SK-N-SH treated with all-trans-retinoic acid at 6 μM for 48 hours (cell line): ENCODE measurements around the gene CDRT4.

Experiments
- ATAC-seq: fragments of 200-7000 bp; cut with Tn5 transposase; 3 replicates; pipeline ENCODE4 v1.9.1; 2020; ENCODE audit warnings: mild to moderate bottlenecking, moderate library complexity
- ARNTL ChIP-seq: fragments of 450-650 bp; formaldehyde crosslinking; IDR thresholded peaks from 2 replicates; pipeline ENCODE4 v1.5.0; 2020; ENCODE audit warnings: low read depth, mild to moderate bottlenecking, moderate library complexity, borderline replicate concordance
- BACH2 ChIP-seq: fragments of 250-450 bp; sonication (Bioruptor Pico); IDR thresholded peaks from 2 replicates; pipeline ENCODE4 v1.9.0; 2021; ENCODE audit warnings: mild to moderate bottlenecking, borderline replicate concordance
- CREB5 ChIP-seq: fragments of 250-450 bp; sonication (Bioruptor Pico); IDR thresholded peaks from 2 replicates; pipeline ENCODE4 v1.5.1; 2020; ENCODE audit warnings: low read depth, mild to moderate bottlenecking, moderate library complexity
- CSDC2 ChIP-seq: fragments of 250-450 bp; sonication (Bioruptor Pico); IDR thresholded peaks from 2 replicates; pipeline ENCODE4 v1.5.0; 2020; ENCODE audit warnings: mild to moderate bottlenecking, moderate library complexity
- CSRNP3 ChIP-seq: fragments of 250-450 bp; sonication (Bioruptor Pico); IDR thresholded peaks from 2 replicates; pipeline ENCODE4 v1.5.1; 2021; ENCODE audit warnings: mild to moderate bottlenecking, moderate library complexity
- ESRRG ChIP-seq: fragments of 250-450 bp; sonication (Bioruptor Pico); IDR thresholded peaks from 2 replicates; pipeline ENCODE4 v1.6.1; 2021; ENCODE audit warnings: mild to moderate bottlenecking
- GLIS3 ChIP-seq: fragments of 250-450 bp; sonication (Bioruptor Pico); IDR thresholded peaks from 2 replicates; pipeline ENCODE4 v1.5.0; 2020; ENCODE audit warnings: mild to moderate bottlenecking, moderate library complexity
- ISL1 ChIP-seq: fragments of 250-450 bp; sonication (Bioruptor Pico); IDR thresholded peaks from 2 replicates; pipeline ENCODE4 v2.1.2; 2022; ENCODE audit warnings: mild to moderate bottlenecking, moderate library complexity
- OSR1 ChIP-seq: fragments of 250-450 bp; sonication (Bioruptor Pico); IDR thresholded peaks from 2 replicates; pipeline ENCODE4 v1.8.0; 2022; ENCODE audit warnings: moderate library complexity, mild to moderate bottlenecking, inconsistent platforms
- PATZ1 ChIP-seq: fragments of 250-450 bp; sonication (Bioruptor Pico); IDR thresholded peaks from 2 replicates; pipeline ENCODE4 v1.8.0; 2020; ENCODE audit warnings: mild to moderate bottlenecking, moderate library complexity, borderline replicate concordance
- POU6F1 ChIP-seq: fragments of 250-450 bp; sonication (Bioruptor Pico); IDR thresholded peaks from 2 replicates; pipeline ENCODE4 v1.8.0; 2021; ENCODE audit warnings: low read depth, mild to moderate bottlenecking, moderate library complexity, borderline replicate concordance
- PPARA ChIP-seq: fragments of 250-450 bp; sonication (Bioruptor Pico); IDR thresholded peaks from 2 replicates; pipeline ENCODE4 v1.5.0; 2020; ENCODE audit warnings: mild to moderate bottlenecking, borderline replicate concordance
- RARB ChIP-seq: fragments of 250-450 bp; sonication (Bioruptor Pico); IDR thresholded peaks from 2 replicates; pipeline ENCODE4 v1.8.0; 2021; ENCODE audit warnings: mild to moderate bottlenecking, moderate library complexity
- SNAI2 ChIP-seq: fragments of 250-450 bp; sonication (Bioruptor Pico); IDR thresholded peaks from 2 replicates; pipeline ENCODE4 v1.5.0; 2020; ENCODE audit warnings: mild to moderate bottlenecking, moderate library complexity
- TCF4 ChIP-seq: fragments of 250-450 bp; sonication (Bioruptor Pico); IDR thresholded peaks from 2 replicates; pipeline ENCODE4 v1.8.0; 2021; ENCODE audit warnings: mild to moderate bottlenecking, moderate library complexity, borderline replicate concordance
- TOX ChIP-seq: fragments of 250-450 bp; sonication (Bioruptor Pico); IDR thresholded peaks from 2 replicates; pipeline ENCODE4 v1.8.0; 2021; ENCODE audit warnings: mild to moderate bottlenecking, moderate library complexity, borderline replicate concordance
- TSHZ2 ChIP-seq: fragments of 250-450 bp; sonication (Bioruptor Pico); IDR thresholded peaks from 2 replicates; pipeline ENCODE4 v1.5.0; 2020; ENCODE audit warnings: mild to moderate bottlenecking, moderate library complexity
- ZC3H10 ChIP-seq: fragments of 250-450 bp; sonication (Bioruptor Pico); IDR thresholded peaks from 2 replicates; pipeline ENCODE4 v1.5.1; 2021; ENCODE audit warnings: mild to moderate bottlenecking, moderate library complexity
- ZFP3 ChIP-seq: fragments of 250-450 bp; sonication (Bioruptor Pico); IDR thresholded peaks from 2 replicates; pipeline ENCODE4 v1.5.0; 2020; ENCODE audit warnings: mild to moderate bottlenecking, moderate library complexity
- ZFP30 ChIP-seq: fragments of 450-650 bp; formaldehyde crosslinking; IDR thresholded peaks from 2 replicates; pipeline ENCODE4 v1.5.0; 2022; ENCODE audit warnings: mild to moderate bottlenecking, moderate library complexity
- ZNF565 ChIP-seq: fragments of 450-650 bp; formaldehyde crosslinking; conservative IDR thresholded peaks from 2 replicates; pipeline ENCODE4 v1.5.0; 2020; ENCODE audit warnings: low read depth, mild to moderate bottlenecking, moderate library complexity
- ZNF70 ChIP-seq: fragments of 450-650 bp; formaldehyde crosslinking; IDR thresholded peaks from 2 replicates; pipeline ENCODE4 v1.5.0; 2020; ENCODE audit warnings: mild to moderate bottlenecking, moderate library complexity
- ZNF8 ChIP-seq: fragments of 450-650 bp; formaldehyde crosslinking; IDR thresholded peaks from 2 replicates; pipeline ENCODE4 v1.5.0; 2020; ENCODE audit warnings: mild to moderate bottlenecking, moderate library complexity

The CDRT4 gene

GRCh38 chr17:15513856-15514459 is 46.5 kb upstream of the CDRT4 start:
- no peak for ATAC-seq

GRCh38 chr17:15513058-15513791 is 45.8 kb upstream of the CDRT4 start:
- no peak for ATAC-seq
- TF ChIP-seq PPARA (CRISPR knock-in tag): no peak
- TF ChIP-seq TOX: no peak
- no peak for TF ChIP-seq ZNF8
- TF ChIP-seq CREB5 (CRISPR knock-in tag): no peak
- TF ChIP-seq SNAI2 (CRISPR knock-in tag): no peak
- no peak for TF ChIP-seq OSR1
- no peak for TF ChIP-seq ESRRG (CRISPR knock-in tag)
- no peak for TF ChIP-seq ZFP3 (CRISPR knock-in tag)
- TF ChIP-seq ZC3H10 (CRISPR knock-in tag): no peak
- no peak for TF ChIP-seq ISL1
- no peak for TF ChIP-seq TSHZ2 (CRISPR knock-in tag)
- no peak for TF ChIP-seq GLIS3 (CRISPR knock-in tag)
- no peak for TF ChIP-seq ZFP30 (CRISPR knock-in tag)
- no peak for TF ChIP-seq TCF4 (CRISPR knock-in tag)
- TF ChIP-seq ARNTL (CRISPR knock-in tag): no peak

More at GRCh38 chr17:15513856-15514459, 46.5 kb upstream of the CDRT4 start:
- TF ChIP-seq ZNF565 (CRISPR knock-in tag) (no peak), OSR1 (no peak), SNAI2 (CRISPR knock-in tag) (no peak), CREB5 (CRISPR knock-in tag) (no peak), ZFP3 (CRISPR knock-in tag) (no peak), BACH2 (CRISPR knock-in tag) (no peak), ZNF8 (no peak), ZC3H10 (CRISPR knock-in tag) (no peak), CSDC2 (CRISPR knock-in tag) (no peak), ZNF70 (CRISPR knock-in tag) (no peak), RARB (CRISPR knock-in tag) (no peak), CSRNP3 (CRISPR knock-in tag) (no peak), ESRRG (CRISPR knock-in tag) (no peak), PPARA (CRISPR knock-in tag) (no peak), POU6F1 (no peak), ZFP30 (CRISPR knock-in tag) (no peak), ARNTL (CRISPR knock-in tag) (no peak), PATZ1 (CRISPR knock-in tag) (no peak)
